ENCODE measurements around the gene KCNMA1.

GRCh38 chr10:77417806-77418640, 219.6 kb downstream of the KCNMA1 start:
- TF ChIP-seq ZNF622 (IDR thresholded peaks at IDR 0.05) (no peak), CHD2 (IDR thresholded peaks at IDR 0.05; ENCODE audit: borderline replicate concordance, low read depth, low read length) (no peak), YBX1 (IDR thresholded peaks at IDR 0.05) (no peak), CTCF (IDR thresholded peaks at IDR 0.05 in 2 of 3, conservative IDR thresholded peaks at IDR 0.05 in 1 of 3; ENCODE audit: control insufficient read depth in 2 of 3, extremely low read depth in 1 of 3, insufficient read depth in 1 of 3, low read depth in 3 of 3, low read length in 3 of 3) (no peak), NR2C1 (IDR thresholded peaks at IDR 0.05) (no peak), RFX5 (IDR thresholded peaks at IDR 0.05; ENCODE audit: low read depth, low read length) (no peak), USF2 (IDR thresholded peaks at IDR 0.05; ENCODE audit: borderline replicate concordance, low read depth, low read length) (no peak), NKRF (conservative IDR thresholded peaks at IDR 0.05) (no peak), ATF3 (IDR thresholded peaks at IDR 0.05; ENCODE audit: borderline replicate concordance, extremely low read depth, low read depth, low read length) (no peak)
